Calu3 (cell line): Measurements from ENCODE around the gene CDKN1B. TPM values are rescaled to one million over a fixed set of nuclear protein-coding genes. Genes with fewer than 3 reads are reported as not detected.
"Not testable (repeated sequence)": the region's sequence is repeated elsewhere in the genome, so short reads cannot be mapped to it uniquely, and the experiment has no call there.

Experiments
- BruUV-seq: library from RNA; stranded (reverse); fragments of 400-500 nt; replicated peaks from 2 replicates; lab custom pipeline; 2021; lab: Mats Ljungman, UMichigan
- CTCF ChIA-PET: fragments of 300-600 bp; sonication (Branson Sonifier 250); formaldehyde crosslinking; loops from one replicate; lab custom pipeline; 2022; ENCODE audit warnings: antibody characterized with exemption; lab: Charles Lee
- DNase-seq: peaks from one replicate; pipeline ENCODE4 v3.0.0; 2022
- H3K27ac Mint-ChIP-seq: one replicate; pipeline ENCODE4 v1.8.0; 2022; ENCODE audit warnings: mixed read lengths; ENCODE audit not compliant: unreplicated experiment
- H3K27me3 Mint-ChIP-seq: one replicate; pipeline ENCODE4 v1.8.0; 2022; ENCODE audit warnings: mixed read lengths; ENCODE audit not compliant: unreplicated experiment
- H3K36me3 Mint-ChIP-seq: one replicate; pipeline ENCODE4 v1.8.0; 2022; ENCODE audit warnings: mild to moderate bottlenecking, moderate library complexity, mixed read lengths; ENCODE audit not compliant: insufficient read depth, unreplicated experiment
- H3K4me1 Mint-ChIP-seq: one replicate; pipeline ENCODE4 v1.8.0; 2022; ENCODE audit warnings: mild to moderate bottlenecking, low read depth, mixed read lengths; ENCODE audit not compliant: unreplicated experiment
- H3K4me3 Mint-ChIP-seq: one replicate; pipeline ENCODE4 v1.8.0; 2022; ENCODE audit warnings: mild to moderate bottlenecking, low read depth, moderate library complexity, mixed read lengths; ENCODE audit not compliant: unreplicated experiment
- H3K9me3 Mint-ChIP-seq: one replicate; pipeline ENCODE4 v1.8.0; 2022; ENCODE audit warnings: low read depth, mixed read lengths; ENCODE audit not compliant: unreplicated experiment
- CTCF ChIP-seq: fragments of 200-600 bp; IDR thresholded peaks from one replicate; pipeline ENCODE4 v1.8.0; 2022; ENCODE audit warnings: antibody characterized with exemption; ENCODE audit not compliant: unreplicated experiment
- intact Hi-C: fragments of 100-400 bp; cut with micrococcal nuclease; formaldehyde crosslinking; loops from one replicate; pipeline ENCODE4 v1.10.0; 2022; ENCODE audit not compliant: unreplicated experiment
- total RNA-seq: library from RNA; stranded (reverse); gene quantifications from 2 replicates; pipeline ENCODE4 v1.2.3, GENCODE V29; 2022

The CDKN1B gene
- total RNA-seq, 1 experiment from 2014 or later = 41.0 TPM

- intact Hi-C loops = no loop called here
- H3K9me3 Mint-ChIP-seq = no peaks in the 10 kb centered on the region
- TF ChIP-seq CTCF = no peak
- no peak for DNase-seq
- H3K27ac Mint-ChIP-seq = peak overlapping the region; percentile 2
- H3K36me3 Mint-ChIP-seq = no peaks in the 10 kb centered on the region
- no TSS peak for BruUV-seq
- H3K4me1 Mint-ChIP-seq = peaks cover 43% of the 10 kb centered on the region
- H3K27me3 Mint-ChIP-seq = no peaks in the 10 kb centered on the region
- H3K4me3 Mint-ChIP-seq = no peak overlapping the region
- CTCF ChIA-PET = interaction anchor here (0.9 kb wide), 1 partner anchor 240 kb away, joined by 3 read pairs; no protein-coding TSS in a partner anchor
These were observed 18.1 kb downstream of the CDKN1B start for GRCh38 chr12:12735301-12735700.

DNA sequence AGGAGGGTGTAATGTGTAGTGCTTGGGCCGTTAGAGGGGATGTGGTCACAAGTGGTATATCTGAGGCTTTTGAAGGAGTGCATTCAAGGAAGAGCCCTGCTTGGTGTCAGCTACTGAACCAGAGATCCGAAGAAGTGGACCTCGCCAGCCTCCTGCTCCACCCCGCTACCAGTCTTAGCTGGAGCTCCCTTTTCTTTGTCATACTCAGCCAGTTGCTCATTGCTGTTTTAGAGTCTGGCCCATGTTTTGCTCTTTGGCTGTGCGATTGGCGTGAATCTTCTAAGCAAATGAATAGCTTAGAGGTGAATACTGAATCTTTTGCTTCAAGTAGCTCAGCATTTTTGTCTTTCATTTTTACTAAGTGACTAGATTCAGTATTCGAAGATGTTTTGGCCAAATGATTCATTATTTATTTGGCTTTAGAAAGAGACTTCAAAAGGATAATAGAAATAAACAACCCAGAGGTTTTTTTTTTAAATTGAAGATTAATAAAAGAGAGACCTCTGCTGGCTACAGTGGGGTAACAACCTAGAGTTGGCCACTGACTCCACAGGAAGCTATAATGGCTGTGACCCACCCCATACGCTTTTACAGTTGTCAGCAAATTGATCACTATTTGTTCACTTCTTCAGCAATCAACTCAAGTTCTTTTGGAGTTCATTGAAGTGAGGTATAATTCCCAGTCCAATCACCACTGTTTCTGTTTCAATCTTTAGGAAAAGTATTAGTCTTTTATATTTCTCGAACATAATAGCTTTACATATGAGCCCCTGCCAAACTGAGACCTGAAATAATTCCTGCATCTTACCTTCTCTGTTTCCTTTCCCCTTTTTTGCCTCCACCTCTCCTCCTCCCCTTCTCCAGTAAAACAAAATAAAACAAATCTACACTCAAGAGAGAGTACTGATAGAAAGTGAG, 19.9 kb downstream of the CDKN1B start:
- no peak for TF ChIP-seq CTCF
- H3K27ac Mint-ChIP-seq = no peak overlapping the region
- no peaks in the 10 kb centered on the region for H3K36me3 Mint-ChIP-seq
- CTCF ChIA-PET = interaction anchor here (0.6 to 2.0 kb wide), 18 partner anchors 8 to 387 kb away, joined by 3 to 10 read pairs (median 4); partner anchors contain the start of gene MANSC1
- intact Hi-C loops = no loop called here
- no TSS peak for BruUV-seq
- no peak overlapping the region for H3K4me3 Mint-ChIP-seq
- H3K27me3 Mint-ChIP-seq = no peaks in the 10 kb centered on the region
- H3K9me3 Mint-ChIP-seq = no peaks in the 10 kb centered on the region
- no peak for DNase-seq
- peaks cover 48% of the 10 kb centered on the region for H3K4me1 Mint-ChIP-seq

DNA sequence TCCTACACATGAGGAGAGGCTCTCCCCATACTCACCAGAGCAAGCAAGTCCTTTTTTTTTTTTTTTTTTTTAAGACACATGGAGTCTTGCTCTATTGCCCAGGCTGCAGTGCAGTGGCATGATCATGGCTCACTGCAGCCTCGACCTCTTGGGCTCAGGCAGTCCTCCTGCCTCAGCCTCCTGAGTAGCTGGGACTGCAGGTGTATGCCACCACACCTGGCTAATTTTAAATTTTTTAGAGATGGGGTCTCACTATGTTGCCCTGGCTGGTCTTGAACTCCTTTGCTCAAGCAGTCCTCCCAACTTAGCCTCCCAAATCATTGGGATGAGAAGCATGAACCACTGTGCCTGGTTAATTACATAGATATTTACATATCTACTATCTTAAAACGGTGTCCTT, 21.0 kb downstream of the CDKN1B start:
- BruUV-seq, H3K27me3 Mint-ChIP-seq, intact Hi-C loops, H3K9me3 Mint-ChIP-seq, DNase-seq, H3K4me3 Mint-ChIP-seq, H3K36me3 Mint-ChIP-seq, H3K27ac Mint-ChIP-seq: not testable (repeated sequence)
- CTCF ChIA-PET = interaction anchor here (1.5 kb wide), 1 partner anchor 21 kb away, joined by 4 read pairs; no protein-coding TSS in a partner anchor
- H3K4me1 Mint-ChIP-seq = peaks cover 48% of the 10 kb centered on the region

- intact Hi-C loops = loop anchor here (5.0 kb wide), 1 partner anchor 36 kb away; no protein-coding TSS in a partner anchor
- Mint-ChIP-seq H3K4me3 (peak overlapping the region; percentile 10), H3K4me1 (peaks cover 45% of the 10 kb centered on the region), H3K9me3 (no peaks in the 10 kb centered on the region), H3K27ac (no peak overlapping the region), H3K27me3 (no peaks in the 10 kb centered on the region), H3K36me3 (no peaks in the 10 kb centered on the region)
- no peak for DNase-seq
- no peak for TF ChIP-seq CTCF
- no TSS peak for BruUV-seq
- CTCF ChIA-PET = interaction anchor here (0.5 to 0.9 kb wide), 3 partner anchors 8 to 590 kb away, joined by 4 read pairs; no protein-coding TSS in a partner anchor
These were observed 24.5 kb downstream of the CDKN1B start for GRCh38 chr12:12741660-12742059.
